ENCODE results near the gene ARID5B. TPM values are rescaled to one million over a fixed set of nuclear protein-coding genes. Genes with fewer than 3 reads are reported as not detected.

The ARID5B gene
- total RNA-seq, 1 donor from 2014 or later = 51.4 TPM

DNA sequence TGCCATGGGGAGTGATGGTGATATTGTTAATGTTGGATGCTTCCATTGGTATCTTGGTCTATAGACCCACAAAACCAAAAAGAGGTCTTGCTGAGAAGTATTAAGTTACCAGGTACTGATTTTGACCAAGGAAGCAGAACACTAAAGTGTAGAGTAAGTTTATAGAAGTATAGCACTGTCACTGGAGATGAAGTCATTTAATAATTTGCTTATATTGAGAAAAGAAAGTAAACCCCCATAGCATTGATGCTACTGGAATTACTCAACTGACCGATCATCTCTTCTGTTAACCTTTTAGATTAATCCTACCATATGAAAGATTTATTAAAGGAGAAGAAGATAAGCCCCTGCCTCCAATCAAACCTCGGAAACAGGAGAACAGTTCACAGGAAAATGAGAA lies 183.9 kb downstream of the ARID5B start:
- TF ChIP-seq, protein P1, sequence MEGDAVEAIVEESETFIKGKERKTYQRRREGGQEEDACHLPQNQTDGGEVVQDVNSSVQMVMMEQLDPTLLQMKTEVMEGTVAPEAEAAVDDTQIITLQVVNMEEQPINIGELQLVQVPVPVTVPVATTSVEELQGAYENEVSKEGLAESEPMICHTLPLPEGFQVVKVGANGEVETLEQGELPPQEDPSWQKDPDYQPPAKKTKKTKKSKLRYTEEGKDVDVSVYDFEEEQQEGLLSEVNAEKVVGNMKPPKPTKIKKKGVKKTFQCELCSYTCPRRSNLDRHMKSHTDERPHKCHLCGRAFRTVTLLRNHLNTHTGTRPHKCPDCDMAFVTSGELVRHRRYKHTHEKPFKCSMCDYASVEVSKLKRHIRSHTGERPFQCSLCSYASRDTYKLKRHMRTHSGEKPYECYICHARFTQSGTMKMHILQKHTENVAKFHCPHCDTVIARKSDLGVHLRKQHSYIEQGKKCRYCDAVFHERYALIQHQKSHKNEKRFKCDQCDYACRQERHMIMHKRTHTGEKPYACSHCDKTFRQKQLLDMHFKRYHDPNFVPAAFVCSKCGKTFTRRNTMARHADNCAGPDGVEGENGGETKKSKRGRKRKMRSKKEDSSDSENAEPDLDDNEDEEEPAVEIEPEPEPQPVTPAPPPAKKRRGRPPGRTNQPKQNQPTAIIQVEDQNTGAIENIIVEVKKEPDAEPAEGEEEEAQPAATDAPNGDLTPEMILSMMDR (IDR thresholded peaks at IDR 0.05; ENCODE audit: unreplicated experiment) = no peak
- no peaks in the 10 kb centered on the region for H3K9me3 Mint-ChIP-seq
- H3K27me3 Mint-ChIP-seq (ENCODE audit: low read depth) = no peaks in the 10 kb centered on the region
- peaks cover 70% of the 10 kb centered on the region for H3K4me1 Mint-ChIP-seq
- H3K4me3 Mint-ChIP-seq = no peak overlapping the region
- H3K36me3 Mint-ChIP-seq = peaks cover 25% of the 10 kb centered on the region
- peak overlapping the region; percentile 98 for H3K27ac Mint-ChIP-seq
- no peak for DNase-seq (ENCODE audit: low spot score in 2 of 2, unreplicated experiment in 2 of 2)

GRCh38 chr10:62085821-62086220 lies 184.3 kb downstream of the ARID5B start:
- Mint-ChIP-seq H3K9me3 (no peaks in the 10 kb centered on the region), H3K4me3 (no peak overlapping the region), H3K4me1 (peaks cover 67% of the 10 kb centered on the region), H3K36me3 (peaks cover 28% of the 10 kb centered on the region), H3K27me3 (ENCODE audit: low read depth) (no peaks in the 10 kb centered on the region), H3K27ac (peak overlapping the region; percentile 98)
- TF ChIP-seq, protein P1 (IDR thresholded peaks at IDR 0.05; ENCODE audit: unreplicated experiment) = no peak
- no peak for DNase-seq (ENCODE audit: low spot score in 2 of 2, unreplicated experiment in 2 of 2)

- Mint-ChIP-seq H3K9me3 (no peaks in the 10 kb centered on the region), H3K36me3 (peaks cover 39% of the 10 kb centered on the region), H3K27me3 (ENCODE audit: low read depth) (no peaks in the 10 kb centered on the region), H3K27ac (no peak overlapping the region), H3K4me1 (peaks cover 57% of the 10 kb centered on the region), H3K4me3 (no peak overlapping the region)
- TF ChIP-seq, protein P1 (IDR thresholded peaks at IDR 0.05; ENCODE audit: unreplicated experiment) = no peak
- no peak for DNase-seq (ENCODE audit: low spot score in 2 of 2, unreplicated experiment in 2 of 2)
Measured at GRCh38 chr10:62087329-62087728, 185.8 kb downstream of the ARID5B start.

GRCh38 chr10:62088786-62089185 lies 187.3 kb downstream of the ARID5B start:
- no peak overlapping the region for H3K4me3 Mint-ChIP-seq
- TF ChIP-seq, protein P1 (IDR thresholded peaks at IDR 0.05; ENCODE audit: unreplicated experiment) = no peak
- DNase-seq (ENCODE audit: low spot score in 2 of 2, unreplicated experiment in 2 of 2) = no peak
- H3K4me1 Mint-ChIP-seq = peaks cover 56% of the 10 kb centered on the region
- H3K9me3 Mint-ChIP-seq = no peaks in the 10 kb centered on the region
- H3K27ac Mint-ChIP-seq = peak overlapping the region; percentile 52
- H3K36me3 Mint-ChIP-seq = peaks cover 39% of the 10 kb centered on the region
- H3K27me3 Mint-ChIP-seq (ENCODE audit: low read depth) = no peaks in the 10 kb centered on the region

- DNase-seq (ENCODE audit: low spot score in 2 of 2, unreplicated experiment in 2 of 2) = no peak
- H3K4me3 Mint-ChIP-seq = no peak overlapping the region
- H3K4me1 Mint-ChIP-seq = peaks cover 61% of the 10 kb centered on the region
Measured at GRCh38 chr10:62092301-62093030, 191.0 kb downstream of the ARID5B start.

More at GRCh38 chr10:62092301-62093030, 191.0 kb downstream of the ARID5B start:
- no peaks in the 10 kb centered on the region for H3K9me3 Mint-ChIP-seq
- H3K27ac Mint-ChIP-seq = peak overlapping the region; percentile 96
- H3K27me3 Mint-ChIP-seq (ENCODE audit: low read depth) = no peaks in the 10 kb centered on the region
- peaks cover 33% of the 10 kb centered on the region for H3K36me3 Mint-ChIP-seq
- TF ChIP-seq, protein P1 (IDR thresholded peaks at IDR 0.05; ENCODE audit: unreplicated experiment) = no peak
